Mucosa of descending colon (tissue), 3 donors: Measurements from ENCODE around the gene LMO1. TPM values are rescaled to one million over a fixed set of nuclear protein-coding genes. Genes with fewer than 3 reads are reported as not detected.

Source experiments
- ATAC-seq: fragments of 200-7000 bp; cut with Tn5 transposase; one replicate; pipeline ENCODE4 v1.9.1; 2020; ENCODE audit warnings: mild to moderate bottlenecking, moderate library complexity
- DNase-seq, 3 donors: peaks; one replicate each; pipeline ENCODE4 v3.0.0-alpha.2; 2020
- H3K36me3 ChIP-seq: fragments of 200-600 bp; one replicate; pipeline ENCODE4 v1.8.0; 2021; ENCODE audit warnings: low read depth, mild to moderate bottlenecking
- H3K4me1 ChIP-seq: fragments of 200-600 bp; one replicate; pipeline ENCODE4 v1.8.0; 2021; ENCODE audit warnings: low read depth, mild to moderate bottlenecking
- H3K4me3 ChIP-seq: fragments of 200-600 bp; one replicate; pipeline ENCODE4 v1.8.0; 2021; ENCODE audit warnings: mild to moderate bottlenecking
- H3K9me3 ChIP-seq: fragments of 200-600 bp; one replicate; pipeline ENCODE4 v1.8.0; 2021; ENCODE audit warnings: mild to moderate bottlenecking
- intact Hi-C, 2 donors: fragments of 100-400 bp; cut with DNase I in 1 of 2; cut with micrococcal nuclease in 1 of 2; formaldehyde crosslinking; loops; one replicate each; pipeline versions ENCODE4 v1.11.0 to v1.11.1; 2022; cut with DNase I, micrococcal nuclease
- total RNA-seq, 3 donors: library from RNA; stranded (reverse); fragmentation: NEBNext Ultra II Directional in 2 of 3; extraction: Animal tissue kit (Norgen Biotek cat#: 25700) in 2 of 3; gene quantifications; one replicate each; pipeline versions ENCODE4 v1.2.1 to v1.2.4, GENCODE V29; 2021 to 2023
- TF ChIP-seq, protein P1 (sequence below): fragments of 200-600 bp; IDR thresholded peaks from one replicate; pipeline ENCODE4 v1.8.0; 2022; ENCODE audit warnings: antibody characterized with exemption, mild to moderate bottlenecking
- donor health status: DM: no; HTN: no; CAD: no; lungs with moderate emphysema.
- donor health status: DM: no; HTN: no; CAD: no.
- donor health status: DM: no; HTN: yes; CAD: no.

Gene LMO1
- total RNA-seq, 3 donors from 2014 or later: 0.70 TPM; not detected in 2

DNA sequence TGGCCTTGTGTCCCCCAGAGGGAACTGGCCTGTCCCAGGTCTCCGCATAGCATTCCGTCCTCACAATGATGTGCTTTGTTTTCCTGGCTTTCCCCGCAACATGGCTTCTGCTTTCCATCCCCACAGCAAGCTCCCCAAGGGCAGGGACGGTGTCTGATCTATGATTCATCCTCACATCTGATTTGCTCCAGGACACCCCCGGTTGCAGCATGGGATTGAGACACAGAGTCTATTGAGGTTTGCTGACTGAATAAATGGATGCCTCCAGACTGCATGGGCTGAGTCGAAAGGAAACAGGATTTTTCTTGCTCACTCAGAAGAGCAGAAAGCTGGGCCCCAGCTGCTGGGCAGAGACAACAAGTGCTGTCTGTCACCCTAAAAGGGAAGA is 40.2 kb downstream of the LMO1 start:
- no peak for DNase-seq

DNA sequence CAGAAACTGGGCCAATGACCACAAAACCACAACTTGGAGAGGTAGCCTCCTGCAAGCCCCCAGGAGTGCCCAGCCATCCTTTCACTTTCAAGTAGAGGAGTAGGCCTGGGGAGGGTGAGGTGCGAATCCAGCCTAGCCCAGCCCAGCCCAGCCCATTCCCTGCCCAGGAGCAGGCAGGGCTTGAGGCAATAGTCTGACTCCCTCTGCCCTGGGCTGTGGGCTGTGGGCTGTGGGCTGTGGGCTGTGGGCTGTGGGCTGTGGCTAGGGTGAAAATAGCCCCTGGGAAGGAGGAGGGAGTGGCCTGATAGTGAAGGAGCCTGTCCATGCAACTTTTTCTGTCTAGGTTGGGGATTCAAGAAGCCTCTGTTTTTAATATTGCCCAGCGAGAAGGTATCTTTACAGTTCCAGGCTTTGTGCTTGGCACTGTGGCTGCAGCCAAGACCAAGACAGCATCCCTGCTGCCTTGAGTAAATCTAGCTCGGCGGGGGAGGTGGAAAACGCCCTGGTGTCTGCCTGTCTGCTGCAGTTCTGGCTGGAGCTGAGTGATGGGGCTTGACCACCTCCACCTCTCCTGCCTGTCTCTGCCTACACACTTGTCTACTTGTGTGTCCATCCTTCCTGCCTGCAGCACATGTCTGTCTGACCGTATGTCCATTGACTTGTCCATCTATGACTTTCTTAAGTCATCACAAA is 40.7 kb downstream of the LMO1 start:
- Histone ChIP-seq H3K36me3 (no peaks in the 10 kb centered on the region), H3K4me3 (no peak overlapping the region), H3K9me3 (no peaks in the 10 kb centered on the region), H3K4me1 (peaks cover 3% of the 10 kb centered on the region)
- DNase-seq (peak in 2 of 3 donors; percentile 40 to 51), ATAC-seq (peak; percentile 59)
- TF ChIP-seq, protein P1, sequence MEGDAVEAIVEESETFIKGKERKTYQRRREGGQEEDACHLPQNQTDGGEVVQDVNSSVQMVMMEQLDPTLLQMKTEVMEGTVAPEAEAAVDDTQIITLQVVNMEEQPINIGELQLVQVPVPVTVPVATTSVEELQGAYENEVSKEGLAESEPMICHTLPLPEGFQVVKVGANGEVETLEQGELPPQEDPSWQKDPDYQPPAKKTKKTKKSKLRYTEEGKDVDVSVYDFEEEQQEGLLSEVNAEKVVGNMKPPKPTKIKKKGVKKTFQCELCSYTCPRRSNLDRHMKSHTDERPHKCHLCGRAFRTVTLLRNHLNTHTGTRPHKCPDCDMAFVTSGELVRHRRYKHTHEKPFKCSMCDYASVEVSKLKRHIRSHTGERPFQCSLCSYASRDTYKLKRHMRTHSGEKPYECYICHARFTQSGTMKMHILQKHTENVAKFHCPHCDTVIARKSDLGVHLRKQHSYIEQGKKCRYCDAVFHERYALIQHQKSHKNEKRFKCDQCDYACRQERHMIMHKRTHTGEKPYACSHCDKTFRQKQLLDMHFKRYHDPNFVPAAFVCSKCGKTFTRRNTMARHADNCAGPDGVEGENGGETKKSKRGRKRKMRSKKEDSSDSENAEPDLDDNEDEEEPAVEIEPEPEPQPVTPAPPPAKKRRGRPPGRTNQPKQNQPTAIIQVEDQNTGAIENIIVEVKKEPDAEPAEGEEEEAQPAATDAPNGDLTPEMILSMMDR: no peak
- intact Hi-C loops: no loop called here

More for the DNA sequence above, 40.2 kb downstream of the LMO1 start:
- intact Hi-C loops: no loop called here
- Histone ChIP-seq H3K4me1 (peaks cover 3% of the 10 kb centered on the region), H3K9me3 (no peaks in the 10 kb centered on the region), H3K4me3 (no peak overlapping the region), H3K36me3 (no peaks in the 10 kb centered on the region)
- no peak for ATAC-seq
- TF ChIP-seq, protein P1: no peak

DNA sequence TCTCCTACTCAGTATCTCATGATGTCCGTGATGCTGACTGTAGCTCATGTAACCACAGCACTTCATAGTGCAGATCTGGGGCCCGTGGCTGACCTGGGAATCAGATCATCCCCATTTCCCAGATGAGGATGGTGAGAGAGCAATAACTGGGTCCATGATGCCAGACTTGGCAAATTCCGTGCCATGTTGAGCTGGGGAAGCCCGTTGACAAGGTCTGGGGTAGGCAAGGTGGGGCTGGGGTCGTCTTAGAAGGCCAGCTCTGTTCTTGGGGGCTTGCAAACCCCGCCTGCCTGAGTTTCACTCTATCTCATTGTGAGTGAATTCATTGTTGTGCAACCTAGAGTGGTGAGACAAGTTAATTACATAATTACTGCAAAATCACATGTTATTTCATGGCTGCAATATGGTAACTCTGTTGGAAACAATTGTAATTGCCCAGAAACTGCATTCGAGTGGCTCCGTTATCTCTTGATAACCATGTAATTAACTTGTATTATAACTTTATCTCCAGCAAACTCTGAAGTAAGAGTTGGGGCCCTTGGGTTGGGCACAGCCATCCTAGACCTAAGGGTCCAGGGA is 41.7 kb downstream of the LMO1 start:
- ATAC-seq (peak; percentile 5), DNase-seq (peak in 1 of 3 donors; percentile 10)
- Histone ChIP-seq H3K4me3 (no peak overlapping the region), H3K4me1 (peaks cover 3% of the 10 kb centered on the region), H3K9me3 (no peaks in the 10 kb centered on the region), H3K36me3 (no peaks in the 10 kb centered on the region)
- TF ChIP-seq, protein P1: no peak
- intact Hi-C loops: no loop called here

DNA sequence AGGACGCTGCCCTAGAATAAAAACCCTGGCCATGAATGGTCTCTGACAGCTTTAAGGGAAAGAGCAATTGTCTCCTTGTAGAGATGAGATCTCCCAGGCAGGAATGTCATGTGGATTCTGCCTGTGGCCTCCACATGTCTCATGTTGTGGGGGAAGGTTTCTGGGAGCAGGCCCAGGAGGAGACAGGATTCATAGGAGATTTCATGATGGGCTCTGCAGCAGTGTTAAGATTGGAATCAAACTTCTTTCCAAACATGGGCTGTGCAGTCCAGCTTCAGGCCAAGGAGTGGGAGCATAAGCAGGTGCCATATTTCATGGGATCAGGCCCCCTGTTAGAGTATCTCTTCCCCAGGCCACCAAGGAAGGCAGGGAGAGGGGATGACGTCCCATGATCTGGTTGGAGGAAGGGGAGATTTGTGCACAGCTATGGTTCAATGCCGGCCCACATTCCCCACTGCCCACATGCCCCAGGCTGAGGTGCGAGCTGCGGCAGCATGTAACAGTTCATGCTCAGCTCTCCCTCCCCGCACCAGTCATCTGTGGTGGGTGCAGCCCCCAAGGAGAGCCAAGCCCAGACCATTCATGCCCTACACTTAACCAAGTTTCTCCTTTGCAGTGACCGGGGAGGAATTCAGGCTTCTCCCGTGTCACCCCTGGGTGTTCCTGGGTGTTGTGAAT is 42.5 kb downstream of the LMO1 start:
- H3K4me1 ChIP-seq: peaks cover 3% of the 10 kb centered on the region
- DNase-seq (no peak), ATAC-seq (no peak)
- TF ChIP-seq, protein P1: no peak
- no peaks in the 10 kb centered on the region for H3K36me3 ChIP-seq
- no peak overlapping the region for H3K4me3 ChIP-seq
- intact Hi-C loops: no loop called here
- no peaks in the 10 kb centered on the region for H3K9me3 ChIP-seq

DNA sequence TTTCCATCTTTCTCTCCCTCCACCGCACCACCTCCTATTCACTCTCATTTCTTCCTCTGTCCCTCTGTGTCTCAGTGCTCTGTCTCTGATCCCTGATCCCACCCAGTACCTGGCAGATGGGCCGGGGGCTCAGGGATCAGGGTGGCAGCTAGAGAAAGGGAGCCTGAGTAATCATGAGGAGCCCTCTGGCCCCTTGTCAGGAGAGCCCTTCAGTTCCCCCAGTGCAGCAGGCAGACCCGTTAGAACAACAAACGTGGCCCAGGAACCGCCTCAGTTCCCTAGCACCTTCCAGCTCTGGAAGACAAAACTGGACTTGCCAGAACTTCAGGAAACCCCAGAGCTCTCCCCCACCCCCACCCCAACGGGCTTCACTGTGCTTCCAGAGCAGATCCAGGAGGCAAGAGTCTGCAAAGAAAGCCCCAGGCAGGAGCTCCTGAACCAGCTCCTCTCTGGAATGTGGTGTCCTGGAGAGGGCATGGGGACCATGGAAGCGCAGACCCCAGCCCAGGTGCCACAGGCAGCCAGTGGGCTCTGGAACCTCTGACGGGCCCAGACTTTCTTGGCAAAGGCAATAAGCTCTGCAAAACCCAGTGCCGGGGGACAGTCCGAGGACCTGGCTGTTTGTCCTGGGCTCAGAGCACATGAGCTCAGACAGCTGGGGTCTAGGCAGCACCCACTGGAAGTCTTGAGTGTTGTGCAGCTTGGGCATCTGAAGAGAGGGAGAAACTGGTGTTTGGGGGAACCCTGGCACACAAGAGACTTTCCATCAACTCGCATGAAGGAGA is 43.2 kb downstream of the LMO1 start:
- Histone ChIP-seq H3K36me3 (no peaks in the 10 kb centered on the region), H3K4me3 (no peak overlapping the region), H3K9me3 (no peaks in the 10 kb centered on the region), H3K4me1 (peaks cover 3% of the 10 kb centered on the region)
- DNase-seq (no peak), ATAC-seq (no peak)
- TF ChIP-seq, protein P1: no peak
- intact Hi-C loops: no loop called here
